Psoas muscle (tissue), 8 donors: ENCODE results near the gene ZHX3. TPM values are rescaled to one million over a fixed set of nuclear protein-coding genes. Genes with fewer than 3 reads are reported as not detected.

ENCODE experiments used
- ATAC-seq, 4 donors: fragments of 200-7000 bp; cut with Tn5 transposase; one replicate each; pipeline ENCODE4 v1.9.1; 2020; ENCODE audit warnings: moderate library complexity in 3 of 4, mild to moderate bottlenecking in 2 of 4
- DNase-seq, 2 donors: peaks; one replicate each; pipeline ENCODE4 v3.0.0-alpha.2; 2020
- H3K27ac ChIP-seq: fragments of 200-600 bp; one replicate; pipeline ENCODE4 v1.8.0; 2022
- H3K27me3 ChIP-seq, 3 donors: fragments of 200-600 bp in 1 of 3; one replicate each; pipeline versions ENCODE4 v1.6.1 to v1.8.0; 2013 to 2022; ENCODE audit warnings: low read length in 2 of 3, mild to moderate bottlenecking in 2 of 3, moderate library complexity in 1 of 3; ENCODE audit not compliant: insufficient read depth in 3 of 3
- H3K36me3 ChIP-seq, 2 donors: fragments of 200-600 bp in 1 of 2; one replicate each; pipeline versions ENCODE4 v1.6.1 to v1.8.0; 2013 to 2022; ENCODE audit warnings: low read depth in 1 of 2, mild to moderate bottlenecking in 1 of 2, moderate library complexity in 1 of 2; ENCODE audit not compliant: insufficient read depth in 1 of 2
- H3K4me1 ChIP-seq: fragments of 200-600 bp; one replicate; pipeline ENCODE4 v1.8.0; 2022
- H3K4me3 ChIP-seq: fragments of 200-600 bp; one replicate; pipeline ENCODE4 v1.8.0; 2022; ENCODE audit warnings: mild to moderate bottlenecking
- H3K9me3 ChIP-seq: fragments of 200-600 bp; one replicate; pipeline ENCODE4 v1.8.0; 2022
- CTCF ChIP-seq: fragments of 200-600 bp; IDR thresholded peaks from one replicate; pipeline ENCODE4 v1.8.0; 2022; ENCODE audit warnings: antibody characterized with exemption
- WGBS, 3 donors: extraction: QIAGEN DNeasy Blood & Tissue Kit; methylation state at CpG; one replicate each; pipeline versions ENCODE4 v1.1.6 to v1.1.7; 2013; 5-methylcytosine and 5-hydroxymethylcytosine counted together
- intact Hi-C, 2 donors: fragments of 100-400 bp; cut with DNase I; formaldehyde crosslinking; loops; one replicate each; pipeline versions ENCODE4 v1.11.0 to v1.14.2; 2022
- polyA plus RNA-seq, 3 donors: library from polyadenylated mRNA; stranded (reverse); fragments of 200-250 nt; gene quantifications; one replicate each; pipeline ENCODE4 v1.2.3, GENCODE V29; 2013
- total RNA-seq, 4 donors: library from RNA; stranded (reverse); fragmentation: NEBNext Ultra II Directional in 2 of 4; extraction: Animal tissue kit (Norgen Biotek cat#: 25700) in 2 of 4; gene quantifications; one replicate each; pipeline versions ENCODE4 v1.2.1 to v1.2.4, GENCODE V29; 2021 to 2023
- donor health status: healthy with polysubstance abuse.
- donor health status: DM: no; HTN: no; CAD: no; lungs with moderate emphysema.
- donor health status: Bipolar disorder and iron deficiency.
- donor health status: healthy.
- donor health status: DM: yes; HTN: yes; CAD: no.
- donor health status: DM: no; HTN: no; CAD: no.
- donor health status: DM: no; HTN: no; CAD: no.
- donor health status: DM: yes; HTN: yes; CAD: no.

Gene ZHX3
- total and polyA plus RNA-seq, 7 donors, result 7.0 to 47.7 (median 39.6) TPM

- ATAC-seq (peak in 1 of 4 donors; percentile 27), DNase-seq (no peak)
- no peaks in the 10 kb centered on the region for H3K9me3 ChIP-seq
- no peaks in the 10 kb centered on the region for H3K27me3 ChIP-seq
- H3K36me3 ChIP-seq, result peaks cover 0 to 2% of the 10 kb centered on the region in 2 donors
- TF ChIP-seq CTCF, result no peak
- intact Hi-C loops, result no loop called here
- peaks cover 30% of the 10 kb centered on the region for H3K4me1 ChIP-seq
- no peak overlapping the region for H3K4me3 ChIP-seq
- H3K27ac ChIP-seq, result peak overlapping the region; percentile 0
These were observed 94.8 kb downstream of the ZHX3 start for GRCh38 chr20:41222703-41223102.

- Histone ChIP-seq H3K27me3 (no peaks in the 10 kb centered on the region), H3K4me3 (no peak overlapping the region), H3K9me3 (no peaks in the 10 kb centered on the region), H3K27ac (peak overlapping the region; percentile 0), H3K4me1 (peaks cover 30% of the 10 kb centered on the region), H3K36me3 (peaks cover 0 to 2% of the 10 kb centered on the region in 2 donors)
- TF ChIP-seq CTCF, result no peak
- peak in 1 of 4 donors; percentile 10 for ATAC-seq
- intact Hi-C loops, result no loop called here
- 97 to 100% (median 97%) methylated on average over 1 of the region's 1 CpG for WGBS, 3 donors
- no peak for DNase-seq
These were observed 95.2 kb downstream of the ZHX3 start for GRCh38 chr20:41222296-41222695.

- H3K4me3 ChIP-seq, result no peak overlapping the region
- H3K27ac ChIP-seq, result peak overlapping the region; percentile 0
- ATAC-seq (peak; percentile 69 to 80 (median 76)), DNase-seq (no peak)
- no peaks in the 10 kb centered on the region for H3K36me3 ChIP-seq
- no peaks in the 10 kb centered on the region for H3K9me3 ChIP-seq
- intact Hi-C loops, result no loop called here
- WGBS, 3 donors, result 42 to 79% (median 55%) methylated on average over 5 of the region's 5 CpGs
- H3K4me1 ChIP-seq, result peaks cover 30% of the 10 kb centered on the region
- no peak for TF ChIP-seq CTCF
- H3K27me3 ChIP-seq, result no peaks in the 10 kb centered on the region
These were observed 95.8 kb downstream of the ZHX3 start for GRCh38 chr20:41221614-41222218.

DNA sequence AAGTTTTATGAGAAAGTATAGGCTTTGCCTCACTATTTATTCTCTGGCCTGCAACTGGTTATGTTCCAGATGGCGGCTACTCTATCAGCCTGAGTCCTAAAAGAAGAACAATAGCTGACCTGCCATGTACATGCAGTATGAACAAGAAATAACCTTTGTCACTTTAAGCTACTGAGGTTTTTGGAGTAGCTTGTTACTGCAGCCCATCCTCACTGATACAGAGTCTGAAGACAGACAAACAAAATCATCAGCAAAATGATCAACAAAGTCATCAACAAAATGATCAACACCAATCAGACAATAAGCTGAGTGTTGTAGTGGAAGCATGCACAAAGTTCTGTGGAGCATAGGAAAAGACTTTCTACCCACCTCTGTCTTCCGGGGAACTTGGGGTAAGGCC lies 97.7 kb downstream of the ZHX3 start:
- ATAC-seq (no peak), DNase-seq (no peak)
- Histone ChIP-seq H3K27me3 (no peaks in the 10 kb centered on the region), H3K4me1 (peaks cover 30% of the 10 kb centered on the region), H3K36me3 (no peaks in the 10 kb centered on the region), H3K27ac (no peak overlapping the region), H3K4me3 (no peak overlapping the region), H3K9me3 (no peaks in the 10 kb centered on the region)
- no peak for TF ChIP-seq CTCF
- intact Hi-C loops, result no loop called here
- 97 to 100% (median 98%) methylated on average over 2 of the region's 2 CpGs for WGBS, 3 donors

- TF ChIP-seq CTCF, result no peak
- Histone ChIP-seq H3K36me3 (no peaks in the 10 kb centered on the region), H3K27ac (no peak overlapping the region), H3K4me3 (no peak overlapping the region), H3K4me1 (peaks cover 29% of the 10 kb centered on the region), H3K27me3 (no peaks in the 10 kb centered on the region), H3K9me3 (no peaks in the 10 kb centered on the region)
- intact Hi-C loops, result no loop called here
- WGBS, 3 donors, result 56 to 67% (median 61%) methylated on average over 2 of the region's 2 CpGs
- DNase-seq (no peak), ATAC-seq (no peak)
These were observed 99.1 kb downstream of the ZHX3 start for GRCh38 chr20:41218466-41218865.
